PC-3 (cell line): Measurements from ENCODE around the gene ALDH16A1. TPM values are rescaled to one million over a fixed set of nuclear protein-coding genes. Genes with fewer than 3 reads are reported as not detected.

Source experiments
- ATAC-seq: fragments of 200-7000 bp; cut with Tn5 transposase; 2 replicates; pipeline ENCODE4 v1.9.1; 2020; ENCODE audit warnings: mild to moderate bottlenecking, moderate library complexity
- BruUV-seq: library from RNA; stranded (reverse); fragments of 400-500 nt; replicated peaks from 2 replicates; lab custom pipeline; 2021; lab: Mats Ljungman, UMichigan
- CTCF ChIA-PET: fragments of 300-600 bp; sonication (Branson Sonifier 250); formaldehyde crosslinking; loops from one replicate; lab custom pipeline; 2022; ENCODE audit warnings: antibody characterized with exemption; lab: Charles Lee
- POLR2A ChIA-PET: fragments of 300-600 bp; sonication (Branson Sonifier 250); formaldehyde crosslinking; loops from one replicate; lab custom pipeline; 2022; ENCODE audit warnings: antibody characterized with exemption; ENCODE audit not compliant: unreplicated experiment; lab: Charles Lee
- DNase-seq: peaks from one replicate; pipeline ENCODE4 v3.0.0-alpha.2; 2015
- H2AFZ ChIP-seq: fragments of 300-600 bp; sonication (generic); 2 replicates; pipeline ENCODE4 v1.6.0; 2016; ENCODE audit warnings: antibody characterized with exemption, low read length
- H3F3A ChIP-seq: fragments of 300-600 bp; sonication (generic); one replicate; pipeline ENCODE4 v1.6.0; 2017; ENCODE audit warnings: antibody characterized with exemption, low read length, control low read depth, mild to moderate bottlenecking; ENCODE audit not compliant: unreplicated experiment
- H3K27ac ChIP-seq: fragments of 300-600 bp; sonication (generic); 2 replicates; pipeline ENCODE4 v1.5.1; 2016; ENCODE audit warnings: mild to moderate bottlenecking, low read length
- H3K27me3 ChIP-seq: fragments of 300-600 bp; sonication (generic); 2 replicates; pipeline ENCODE4 v1.6.1; 2016; ENCODE audit warnings: low read length, mixed read lengths
- H3K36me3 ChIP-seq: fragments of 300-600 bp; sonication (generic); 2 replicates; pipeline ENCODE4 v1.6.1; 2016; ENCODE audit warnings: low read depth, mixed run types, low read length, mixed read lengths
- H3K4me1 ChIP-seq: fragments of 300-600 bp; sonication (generic); 2 replicates; pipeline ENCODE4 v1.5.1; 2016; ENCODE audit warnings: low read length; ENCODE audit not compliant: insufficient read depth
- H3K4me2 ChIP-seq: fragments of 300-600 bp; sonication (generic); 2 replicates; pipeline ENCODE4 v1.6.0; 2016; ENCODE audit warnings: low read length
- H3K4me3 ChIP-seq: fragments of 300-600 bp; sonication (generic); 2 replicates; pipeline ENCODE4 v1.5.1; 2016; ENCODE audit warnings: mild to moderate bottlenecking, low read length, mixed read lengths
- H3K79me2 ChIP-seq: fragments of 300-600 bp; sonication (generic); 2 replicates; pipeline ENCODE4 v1.6.1; 2017; ENCODE audit warnings: low read length, mixed read lengths
- H3K9ac ChIP-seq: fragments of 300-600 bp; sonication (generic); 2 replicates; pipeline ENCODE4 v1.6.0; 2016; ENCODE audit warnings: mild to moderate bottlenecking, low read length
- H3K9me2 ChIP-seq: fragments of 300-600 bp; sonication (generic); replicated peaks from 2 replicates; pipeline ENCODE4 v1.6.1; 2016; ENCODE audit warnings: mixed run types, low read length, mixed read lengths
- H3K9me3 ChIP-seq: fragments of 300-600 bp; sonication (generic); 2 replicates; pipeline ENCODE4 v1.6.1; 2016; ENCODE audit warnings: low read length, mixed read lengths
- H4K20me1 ChIP-seq: fragments of 300-600 bp; sonication (generic); 2 replicates; pipeline ENCODE4 v1.6.1; 2016; ENCODE audit warnings: low read length, mixed read lengths
- CTCF ChIP-seq: fragments of 300-600 bp; sonication (generic); conservative IDR thresholded peaks from 2 replicates; pipeline ENCODE4 v1.5.1; 2017; ENCODE audit warnings: antibody characterized with exemption, low read depth, mild to moderate bottlenecking, low read length
- EZH2 ChIP-seq: fragments of 300-600 bp; sonication (generic); IDR thresholded peaks from one replicate; pipeline ENCODE4 v1.6.1; 2017; ENCODE audit warnings: antibody characterized with exemption, mild to moderate bottlenecking, low read length; ENCODE audit not compliant: unreplicated experiment
- EZH2phosphoT487 ChIP-seq: fragments of 300-600 bp; sonication (generic); IDR thresholded peaks from 2 replicates; pipeline ENCODE4 v1.6.1; 2018; ENCODE audit warnings: mild to moderate bottlenecking, antibody characterized with exemption, low read length, borderline replicate concordance
- intact Hi-C: fragments of 100-400 bp; cut with micrococcal nuclease; formaldehyde crosslinking; loops from 2 replicates; pipeline ENCODE4 v1.9.0; 2023
- total RNA-seq: library from RNA; depleted of rRNA; stranded (reverse); fragments of >200 nt; gene quantifications from 2 replicates; pipeline ENCODE4 v1.2.3, GENCODE V29; 2014

ALDH16A1 gene
- total RNA-seq, 1 experiment from 2014 or later, result not detected

GRCh38 chr19:49462492-49462891 is 9.5 kb downstream of the ALDH16A1 start:
- no peaks in the 10 kb centered on the region for H4K20me1 ChIP-seq
- ChIA-PET CTCF (no interaction called here), POLR2A (no interaction called here)
- H3K4me3 ChIP-seq, result no peak overlapping the region
- ATAC-seq (no peak), DNase-seq (no peak)
- no peaks in the 10 kb centered on the region for H3K36me3 ChIP-seq
- H3F3A ChIP-seq, result no peaks in the 10 kb centered on the region
- H3K9me3 ChIP-seq, result no peaks in the 10 kb centered on the region
- no peaks in the 10 kb centered on the region for H3K79me2 ChIP-seq
- H3K27me3 ChIP-seq, result no peaks in the 10 kb centered on the region
- no peaks in the 10 kb centered on the region for H3K9me2 ChIP-seq
- no peak overlapping the region for H3K27ac ChIP-seq
- no peak for TF ChIP-seq EZH2
- TF ChIP-seq EZH2phosphoT487, result no peak
- TF ChIP-seq CTCF, result no peak
- BruUV-seq, result no TSS peak
- no peak overlapping the region for H3K9ac ChIP-seq
- intact Hi-C loops, result no loop called here
- H3K4me2 ChIP-seq, result no peak overlapping the region
- no peaks in the 10 kb centered on the region for H3K4me1 ChIP-seq
- no peak overlapping the region for H2AFZ ChIP-seq

GRCh38 chr19:49463960-49464740 is 11.1 kb downstream of the ALDH16A1 start:
- no peak overlapping the region for H3K4me2 ChIP-seq
- ATAC-seq (no peak), DNase-seq (no peak)
- no peak overlapping the region for H2AFZ ChIP-seq
- no peak overlapping the region for H3K4me3 ChIP-seq
- ChIA-PET CTCF (no interaction called here), POLR2A (no interaction called here)
- no peaks in the 10 kb centered on the region for H3K27me3 ChIP-seq
- H3K9me3 ChIP-seq, result no peaks in the 10 kb centered on the region
- H3K27ac ChIP-seq, result no peak overlapping the region
- TF ChIP-seq EZH2, result no peak
- TF ChIP-seq EZH2phosphoT487, result no peak
- TF ChIP-seq CTCF, result no peak
- intact Hi-C loops, result no loop called here
- BruUV-seq, result no TSS peak
- H3K9me2 ChIP-seq, result no peaks in the 10 kb centered on the region
- no peaks in the 10 kb centered on the region for H3K79me2 ChIP-seq
- H3K4me1 ChIP-seq, result no peaks in the 10 kb centered on the region
- no peaks in the 10 kb centered on the region for H3K36me3 ChIP-seq
- H4K20me1 ChIP-seq, result no peaks in the 10 kb centered on the region
- H3K9ac ChIP-seq, result no peak overlapping the region
- H3F3A ChIP-seq, result no peaks in the 10 kb centered on the region

GRCh38 chr19:49465371-49465770 is 12.3 kb downstream of the ALDH16A1 start:
- ChIA-PET CTCF (no interaction called here), POLR2A (no interaction called here)
- TF ChIP-seq EZH2phosphoT487 (no peak), EZH2 (no peak), CTCF (no peak)
- no peak for DNase-seq
- ATAC-seq, result no peak
- no peaks in the 10 kb centered on the region for H4K20me1 ChIP-seq
- H3F3A ChIP-seq, result no peaks in the 10 kb centered on the region
- no peaks in the 10 kb centered on the region for H3K79me2 ChIP-seq
- BruUV-seq, result no TSS peak
- no peak overlapping the region for H3K4me3 ChIP-seq
- no peaks in the 10 kb centered on the region for H3K4me1 ChIP-seq
- no peak overlapping the region for H3K27ac ChIP-seq
- intact Hi-C loops, result no loop called here
- no peaks in the 10 kb centered on the region for H3K9me3 ChIP-seq
- no peaks in the 10 kb centered on the region for H3K9me2 ChIP-seq
- H2AFZ ChIP-seq, result no peak overlapping the region
- no peak overlapping the region for H3K9ac ChIP-seq
- H3K36me3 ChIP-seq, result no peaks in the 10 kb centered on the region; the same call in 1 of the 2 replicates
- no peak overlapping the region for H3K4me2 ChIP-seq
- H3K27me3 ChIP-seq, result no peaks in the 10 kb centered on the region
